Occipital lobe (tissue), 2 donors: ENCODE data around the gene WNT9A. TPM values are rescaled to one million over a fixed set of nuclear protein-coding genes. Genes with fewer than 3 reads are reported as not detected.
"Not testable (repeated sequence)": the region's sequence is repeated elsewhere in the genome, so short reads cannot be mapped to it uniquely, and the experiment has no call there.

Experiments
- DNase-seq: peaks from one replicate; lab custom pipeline; 2025; lab: John Stamatoyannopoulos, UW
- total RNA-seq: library from RNA; depleted of rRNA; stranded (reverse); fragments of >200 nt; gene quantifications from one replicate; pipeline ENCODE4 v1.2.3, GENCODE V29; 2014

WNT9A gene, protein sequence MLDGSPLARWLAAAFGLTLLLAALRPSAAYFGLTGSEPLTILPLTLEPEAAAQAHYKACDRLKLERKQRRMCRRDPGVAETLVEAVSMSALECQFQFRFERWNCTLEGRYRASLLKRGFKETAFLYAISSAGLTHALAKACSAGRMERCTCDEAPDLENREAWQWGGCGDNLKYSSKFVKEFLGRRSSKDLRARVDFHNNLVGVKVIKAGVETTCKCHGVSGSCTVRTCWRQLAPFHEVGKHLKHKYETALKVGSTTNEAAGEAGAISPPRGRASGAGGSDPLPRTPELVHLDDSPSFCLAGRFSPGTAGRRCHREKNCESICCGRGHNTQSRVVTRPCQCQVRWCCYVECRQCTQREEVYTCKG
- total RNA-seq = 1.9 TPM

DNA sequence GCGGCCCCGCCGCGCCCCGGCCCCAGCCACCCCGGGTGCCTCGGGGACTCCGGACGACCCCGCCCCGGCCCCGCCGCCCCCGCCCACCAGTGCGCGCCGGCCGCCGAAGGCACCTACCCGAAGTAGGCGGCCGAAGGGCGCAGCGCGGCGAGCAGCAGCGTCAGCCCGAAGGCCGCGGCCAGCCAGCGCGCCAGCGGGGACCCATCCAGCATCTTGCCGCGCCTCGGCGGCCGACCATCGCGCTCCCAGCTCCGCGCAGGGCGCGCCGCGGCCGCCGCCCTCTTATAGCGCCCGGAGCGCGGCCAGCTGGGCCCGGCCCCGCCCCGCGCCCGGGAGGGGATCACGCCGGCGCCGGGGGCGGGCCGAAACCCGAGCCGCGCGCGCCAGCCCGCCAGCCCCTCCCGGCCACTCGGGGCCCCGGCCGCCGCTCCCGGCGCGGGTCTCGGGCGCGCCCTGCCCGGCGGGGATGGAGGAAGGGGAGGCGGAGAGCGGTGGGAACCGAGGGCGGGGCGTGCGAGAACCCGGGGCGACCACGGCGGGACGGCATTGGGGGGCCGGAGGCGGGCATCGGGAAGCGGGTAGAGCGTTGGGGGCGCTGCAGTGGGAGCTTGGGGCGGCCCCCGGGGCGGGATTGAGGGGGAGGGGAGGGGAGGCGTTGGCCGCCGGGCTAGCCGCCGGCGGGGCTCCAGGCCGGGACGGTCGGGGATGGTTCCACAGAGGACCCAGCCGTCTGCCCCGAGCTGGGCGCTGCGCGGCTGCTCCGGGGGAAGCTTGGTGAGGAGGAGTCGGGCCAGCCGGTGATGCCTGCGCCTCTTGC is at the start of gene WNT9A:
Gene WNT9A, minus strand, starts transcription at position 257 of the 817 bp plus-strand sequence. Its CDS starts 45 bp downstream, at position 212.
- DNase-seq = no peak

DNA sequence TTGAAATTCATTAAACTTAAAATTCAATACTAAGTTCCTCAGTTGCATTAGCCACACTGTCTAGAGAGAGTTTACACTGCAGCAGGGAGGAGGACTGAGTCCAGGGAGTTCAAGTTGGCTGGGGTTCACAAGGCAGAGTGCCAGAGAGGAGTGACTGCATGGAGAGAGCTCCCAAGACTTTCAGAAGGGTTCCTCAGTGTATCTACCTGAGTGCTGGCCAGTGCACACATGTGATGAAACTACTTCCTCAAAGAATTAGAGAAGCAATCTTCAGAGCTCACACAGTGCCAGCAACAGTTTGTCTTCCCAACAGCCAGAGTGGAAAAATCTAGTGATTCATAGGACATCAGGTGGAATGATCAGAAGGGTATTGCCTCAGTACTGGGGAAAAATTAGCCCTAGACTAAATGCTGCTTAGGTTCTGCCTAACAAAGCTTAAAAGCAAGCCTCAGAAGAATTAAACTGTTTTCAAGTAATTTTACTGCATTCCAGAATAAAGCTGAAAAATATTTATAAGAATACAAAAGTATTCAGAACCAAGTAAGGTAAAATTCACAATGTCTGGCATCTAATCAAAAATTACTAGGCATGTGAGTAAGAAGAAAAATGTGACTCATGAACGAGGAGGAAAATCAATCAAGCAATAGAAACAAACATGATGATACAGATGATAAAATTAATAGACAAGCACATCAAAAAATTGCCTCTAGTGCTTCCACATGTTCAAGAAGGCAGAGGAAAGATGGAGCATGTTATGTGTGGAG is 48.6 kb upstream of the WNT9A start:
- no peak for DNase-seq

DNA sequence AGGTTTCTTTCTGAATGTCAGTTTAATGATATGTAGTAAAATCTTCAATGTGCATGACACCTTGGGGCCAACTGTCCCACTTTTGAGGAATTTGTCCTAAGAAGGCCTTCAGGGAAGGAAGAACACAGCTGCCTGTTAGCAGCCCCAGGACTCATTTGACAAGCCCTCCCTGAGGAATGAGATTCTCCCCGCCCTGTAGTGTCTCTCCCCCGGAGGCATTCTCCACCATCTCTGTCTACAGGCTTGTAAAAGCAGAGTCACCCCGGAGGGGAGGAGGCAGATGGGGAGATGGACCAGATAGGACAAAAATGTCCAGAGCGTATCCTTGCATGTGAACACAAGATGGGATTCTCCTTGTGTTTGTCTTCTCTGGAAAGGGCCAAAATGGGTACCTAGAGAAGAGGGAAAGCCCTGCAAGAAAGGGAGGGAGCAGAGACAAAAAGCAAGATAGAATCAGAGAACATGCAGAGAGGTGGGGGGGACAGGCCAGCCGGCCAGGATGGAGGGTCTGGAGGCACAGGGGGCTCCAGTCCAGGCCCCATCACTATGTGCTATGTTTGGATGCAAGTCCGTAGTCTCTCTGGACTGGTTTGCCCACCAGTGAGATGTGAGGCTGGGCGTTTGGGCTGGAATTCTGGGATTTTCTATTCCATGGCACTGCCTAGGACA is 47.0 kb upstream of the WNT9A start:
- no peak for DNase-seq

DNA sequence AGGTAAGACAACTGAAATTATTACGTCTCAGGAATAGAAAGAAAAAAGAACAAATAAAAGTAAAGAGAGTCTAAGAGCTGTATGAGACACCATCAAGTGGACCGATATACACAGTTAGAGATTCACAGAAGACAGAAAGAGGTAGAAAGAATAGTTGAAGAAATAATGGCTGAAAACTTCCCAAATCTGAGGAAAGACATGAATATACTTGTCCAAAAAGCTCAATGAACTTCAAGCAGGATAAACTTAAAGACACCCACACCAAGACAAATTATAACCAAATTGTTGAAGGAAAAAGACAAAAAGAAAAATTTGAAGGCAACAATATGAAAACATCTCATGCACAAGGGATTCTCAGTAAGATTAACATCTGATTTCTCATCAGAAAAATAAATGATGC is 39.4 kb upstream of the WNT9A start:
- DNase-seq = no peak

DNA sequence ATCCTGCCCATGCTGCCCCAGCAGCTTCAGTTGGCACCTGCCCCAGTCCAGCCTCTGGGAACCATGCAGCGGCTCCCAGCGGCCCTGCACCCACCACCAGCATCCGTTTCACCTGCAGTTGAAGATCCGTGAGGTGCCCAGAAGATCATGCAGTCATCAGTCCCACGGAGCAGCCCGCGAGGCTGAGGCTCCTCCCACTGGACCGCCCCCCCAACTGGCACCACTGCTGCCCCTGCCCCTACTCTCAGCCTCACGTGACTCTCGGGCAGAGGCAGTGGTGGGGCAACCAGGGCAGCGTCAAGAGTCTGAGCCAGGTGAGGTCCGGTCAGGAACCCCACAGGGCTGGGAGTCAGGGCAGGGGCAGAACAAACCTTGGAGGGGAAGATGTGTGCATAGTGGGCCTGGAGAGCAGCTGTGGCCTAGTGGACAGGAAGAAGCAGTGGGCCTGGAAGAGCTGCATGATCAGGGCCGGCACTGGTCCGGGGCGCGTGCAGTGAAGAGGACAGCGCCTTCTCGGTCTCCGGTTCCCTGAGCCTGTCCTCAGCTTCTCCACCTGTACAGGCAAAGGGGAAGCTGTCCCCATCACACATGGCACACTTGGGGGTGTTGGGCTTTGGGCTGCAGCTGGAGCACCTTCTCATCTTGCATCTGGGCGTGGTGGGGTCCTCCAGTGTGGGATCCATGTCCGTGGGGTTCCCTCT is 28.0 kb upstream of the WNT9A start:
- DNase-seq = not testable (repeated sequence)

DNA sequence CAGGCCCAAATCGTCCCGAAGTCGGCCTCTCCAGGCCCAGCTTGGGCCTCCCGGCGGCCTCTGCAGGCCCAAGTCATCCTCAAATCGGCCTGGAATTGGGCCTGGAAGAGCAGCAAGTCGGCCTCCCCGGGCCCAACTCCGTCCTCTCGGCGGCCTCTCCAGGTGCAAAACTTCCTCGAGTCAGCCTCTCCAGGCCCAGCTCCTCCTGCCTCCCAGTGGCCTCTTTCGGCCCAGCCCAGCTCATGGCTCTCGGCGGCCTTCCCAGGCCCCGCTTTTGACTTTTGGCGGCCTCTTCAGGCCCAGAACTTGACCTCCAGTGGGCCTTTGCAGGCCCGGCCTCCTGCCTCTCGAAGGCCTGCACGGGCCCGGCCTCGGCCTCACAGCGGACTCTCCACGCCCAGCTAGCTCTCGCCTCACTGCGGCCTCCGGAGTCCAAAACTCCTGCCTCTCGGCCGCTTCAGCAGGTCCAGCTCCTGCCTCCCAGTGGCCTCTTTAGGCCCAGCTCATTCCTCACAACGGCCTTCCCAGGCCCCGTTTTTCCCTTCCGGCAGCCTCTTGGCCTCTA is 26.1 kb upstream of the WNT9A start:
- DNase-seq = not testable (repeated sequence)

DNA sequence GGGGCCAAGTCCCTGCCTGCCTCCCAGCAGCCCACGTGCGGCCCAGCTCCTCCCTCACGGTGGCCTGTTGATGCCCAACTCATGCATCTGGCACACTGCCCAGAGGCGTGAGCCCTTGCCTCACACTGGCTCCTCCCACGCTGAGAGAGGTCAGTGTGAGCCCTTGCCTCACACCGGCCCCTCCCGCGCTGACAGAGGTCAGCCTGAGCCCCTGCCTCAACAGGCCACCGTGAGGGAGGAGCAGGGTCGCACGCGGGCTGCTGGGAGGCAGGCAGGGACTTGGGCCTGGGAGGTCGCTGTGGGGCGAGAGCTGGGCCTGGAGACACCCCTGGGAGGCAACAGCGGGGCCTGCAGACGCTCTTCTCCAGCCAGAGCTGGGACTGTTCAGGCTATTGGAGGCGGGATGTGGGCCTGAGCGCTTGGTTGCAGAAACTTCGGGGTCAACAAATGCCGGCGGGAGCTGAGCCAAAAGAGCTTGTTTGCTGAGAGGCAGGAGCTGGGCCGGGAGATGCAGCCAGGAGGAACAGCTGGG is 25.2 kb upstream of the WNT9A start:
- not testable (repeated sequence) for DNase-seq

DNA sequence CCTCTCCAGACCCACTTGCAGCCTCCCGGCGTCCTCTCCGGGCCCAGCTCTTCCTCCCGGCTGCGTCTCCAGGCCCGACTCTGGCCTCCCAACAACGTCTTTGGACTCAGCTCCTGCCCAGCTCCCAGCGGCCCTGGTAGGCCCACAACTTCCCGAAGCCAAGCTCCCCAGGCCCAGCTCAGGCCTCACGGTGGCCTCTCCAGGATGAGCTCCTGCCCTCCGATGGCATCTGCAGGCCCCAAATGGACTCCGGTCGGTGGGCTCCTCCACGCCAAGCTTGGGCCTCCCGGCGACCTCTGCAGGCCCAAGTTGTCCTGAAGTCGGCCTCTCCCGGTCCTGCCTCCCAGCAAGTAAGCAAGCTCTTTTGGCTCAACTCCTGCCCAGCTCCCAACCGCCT is 24.5 kb upstream of the WNT9A start:
- DNase-seq = not testable (repeated sequence)

DNA sequence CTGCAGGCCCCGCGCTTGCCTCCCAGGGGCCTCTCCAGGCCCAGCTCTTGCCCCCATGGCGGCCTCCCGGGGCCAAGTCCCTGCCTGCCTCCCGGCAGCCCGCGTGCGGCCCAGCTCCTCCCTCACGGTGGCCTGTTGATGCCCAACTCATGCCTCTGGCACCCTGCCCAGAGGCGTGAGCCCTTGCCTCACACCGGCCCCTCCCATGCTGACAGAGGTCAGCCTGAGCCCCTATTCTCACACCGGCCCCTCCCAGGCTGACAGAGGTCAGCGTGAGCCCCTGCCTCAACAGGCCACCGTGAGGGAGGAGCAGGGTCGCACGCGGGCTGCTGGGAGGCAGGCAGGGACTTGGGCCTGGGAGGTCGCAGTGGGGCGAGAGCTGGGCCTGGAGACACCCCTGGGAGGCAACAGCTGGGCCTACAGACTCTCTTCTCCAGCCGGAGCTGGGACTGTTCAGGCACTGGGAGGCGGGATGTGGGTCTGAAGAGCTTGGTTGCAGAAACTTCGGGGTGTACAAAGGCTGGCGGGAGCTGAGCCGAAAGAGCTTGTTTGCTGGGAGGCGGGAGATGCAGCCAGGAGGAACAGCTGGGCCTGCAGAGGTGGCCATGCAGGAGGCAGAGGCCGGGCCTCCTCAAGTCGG is 24.0 kb upstream of the WNT9A start:
- DNase-seq = not testable (repeated sequence)

DNA sequence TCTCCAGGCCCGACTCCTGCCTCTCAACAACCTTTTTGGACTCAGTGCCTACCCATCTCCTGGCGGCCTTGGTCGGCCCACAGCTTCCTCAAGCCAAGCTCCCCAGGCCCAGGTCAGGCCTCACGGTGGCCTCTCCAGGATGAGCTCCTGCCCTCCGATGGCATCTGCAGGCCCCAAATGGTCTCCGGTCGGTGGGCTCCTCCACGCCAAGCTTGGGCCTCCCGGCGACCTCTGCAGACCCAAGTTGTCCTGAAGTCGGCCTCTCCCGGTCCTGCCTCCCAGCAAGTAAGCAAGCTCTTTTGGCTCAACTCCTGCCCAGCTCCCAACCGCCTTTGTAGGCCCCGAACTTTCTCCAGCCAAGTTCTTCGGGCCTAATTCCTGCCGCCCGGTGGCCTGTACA is 23.5 kb upstream of the WNT9A start:
- not testable (repeated sequence) for DNase-seq

DNA sequence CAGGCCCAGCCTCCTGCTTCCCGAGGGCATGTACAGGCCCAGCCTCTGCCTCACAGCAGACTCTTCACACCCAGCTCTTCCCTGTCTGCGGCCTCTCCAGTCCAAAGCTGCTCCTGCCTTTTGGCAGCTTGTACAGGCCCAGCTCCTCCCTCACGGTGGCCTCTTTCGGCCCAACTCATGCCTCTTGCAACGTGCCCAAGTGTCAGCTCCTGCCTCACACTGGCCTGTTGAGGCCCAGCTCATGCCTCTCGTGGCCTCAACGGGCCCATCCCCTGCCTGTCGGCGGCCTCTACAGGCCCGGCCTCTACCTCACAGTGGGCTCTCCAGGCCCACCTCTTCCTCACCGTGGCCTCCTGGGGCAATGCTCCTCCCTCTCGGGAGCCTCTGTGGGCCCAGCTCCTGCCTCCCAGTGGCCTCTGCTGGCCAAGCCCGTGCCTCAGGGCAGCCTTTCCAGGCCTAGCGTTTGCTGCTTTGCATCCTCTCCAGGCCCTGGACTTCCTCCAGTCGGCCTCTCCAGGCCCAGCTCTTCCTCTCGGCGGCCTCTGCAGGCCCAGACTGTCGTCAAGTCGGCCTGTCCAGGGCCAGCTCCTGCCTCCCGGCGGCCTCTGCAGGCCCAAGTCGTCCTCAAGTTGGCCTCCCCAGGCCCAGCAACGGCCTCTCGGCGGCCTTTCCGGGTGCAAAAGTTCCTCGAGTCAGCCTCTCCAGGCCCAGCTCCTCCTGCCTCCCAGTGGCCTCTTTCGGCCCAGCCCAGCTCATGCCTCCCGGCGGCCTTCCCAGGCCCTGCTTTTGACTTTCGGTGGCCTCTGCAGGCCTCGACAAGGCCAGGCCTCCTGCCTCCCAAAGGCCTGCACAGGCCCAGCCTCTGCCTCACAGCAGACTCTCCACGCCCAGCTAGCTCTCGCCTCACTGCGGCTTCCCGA is 22.6 kb upstream of the WNT9A start:
- DNase-seq = not testable (repeated sequence)

DNA sequence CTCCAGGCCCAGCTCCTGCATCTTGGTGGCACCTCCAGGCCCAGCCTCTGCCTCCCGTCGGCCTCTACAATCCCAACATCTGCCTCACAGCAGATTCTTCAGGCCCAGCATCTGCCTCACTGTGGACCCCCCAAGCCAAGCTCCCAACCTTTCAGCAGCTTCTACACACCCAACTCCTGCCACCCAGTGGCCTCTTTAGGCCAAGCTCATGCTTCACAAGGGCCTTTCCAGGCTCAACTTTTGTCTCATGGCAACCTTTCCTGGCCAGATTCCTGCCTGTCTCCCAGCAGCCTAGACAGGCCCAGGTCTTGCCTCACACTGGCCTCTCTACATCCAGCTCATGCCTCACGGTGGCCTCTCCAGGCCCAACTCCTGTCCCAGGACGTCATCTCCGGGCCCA is 20.1 kb upstream of the WNT9A start:
- DNase-seq = not testable (repeated sequence)

DNA sequence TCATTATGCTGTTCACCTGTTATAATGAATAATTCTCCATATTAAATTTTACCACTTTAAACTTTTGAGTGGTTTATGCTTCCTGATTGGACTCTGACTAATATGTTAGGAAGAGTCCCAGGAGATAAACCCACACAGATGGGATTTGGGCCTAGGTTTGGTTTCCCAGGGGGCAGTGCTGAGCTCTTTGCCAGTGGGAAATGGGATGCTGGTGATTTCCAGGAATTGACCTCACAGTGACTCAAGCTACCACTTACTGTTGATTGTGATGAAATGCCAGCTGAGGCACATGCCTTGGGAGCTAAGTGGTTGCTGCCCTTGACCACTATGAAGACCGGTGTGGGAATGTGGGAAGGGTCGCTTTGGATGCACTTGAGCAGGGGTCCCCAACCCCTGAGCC is 19.0 kb upstream of the WNT9A start:
- DNase-seq = not testable (repeated sequence)

DNA sequence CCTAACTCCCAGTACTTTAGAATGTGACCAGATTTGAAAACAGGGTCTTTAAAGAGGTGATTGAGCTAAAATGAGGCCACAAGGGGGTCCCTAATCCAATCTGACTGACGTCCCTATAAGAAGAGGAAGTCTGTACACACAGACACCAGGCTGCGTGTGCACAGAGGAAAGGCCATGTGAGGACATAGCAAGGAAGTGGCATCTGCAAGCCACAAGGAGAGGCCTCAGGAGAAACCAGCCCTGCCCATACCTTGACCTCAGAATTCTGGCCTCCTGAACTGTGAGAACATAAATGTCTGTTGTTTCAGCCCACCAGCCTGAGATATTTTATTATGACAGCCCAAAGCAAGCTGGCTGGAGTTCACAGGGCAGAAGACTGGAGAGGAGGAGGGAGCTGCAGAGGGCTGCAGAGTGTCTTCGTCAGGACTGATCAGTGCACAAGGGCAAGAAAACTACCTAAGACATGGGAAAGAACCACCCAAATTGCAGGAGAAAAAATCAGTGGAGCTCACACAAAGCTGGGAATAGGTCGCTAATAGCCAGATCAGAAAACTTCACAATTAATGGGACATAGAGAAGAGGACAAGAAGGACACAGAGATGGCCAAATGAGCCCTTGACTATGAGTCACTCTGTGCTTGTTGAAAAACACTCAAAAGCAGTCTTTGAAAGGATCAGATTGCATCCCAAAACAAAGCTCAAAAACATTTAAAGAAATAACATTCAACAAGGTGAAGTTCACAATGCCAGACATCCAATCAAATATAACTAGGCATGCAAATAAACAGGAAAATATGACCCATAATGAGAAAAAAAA is 14.1 kb upstream of the WNT9A start:
- no peak for DNase-seq

DNA sequence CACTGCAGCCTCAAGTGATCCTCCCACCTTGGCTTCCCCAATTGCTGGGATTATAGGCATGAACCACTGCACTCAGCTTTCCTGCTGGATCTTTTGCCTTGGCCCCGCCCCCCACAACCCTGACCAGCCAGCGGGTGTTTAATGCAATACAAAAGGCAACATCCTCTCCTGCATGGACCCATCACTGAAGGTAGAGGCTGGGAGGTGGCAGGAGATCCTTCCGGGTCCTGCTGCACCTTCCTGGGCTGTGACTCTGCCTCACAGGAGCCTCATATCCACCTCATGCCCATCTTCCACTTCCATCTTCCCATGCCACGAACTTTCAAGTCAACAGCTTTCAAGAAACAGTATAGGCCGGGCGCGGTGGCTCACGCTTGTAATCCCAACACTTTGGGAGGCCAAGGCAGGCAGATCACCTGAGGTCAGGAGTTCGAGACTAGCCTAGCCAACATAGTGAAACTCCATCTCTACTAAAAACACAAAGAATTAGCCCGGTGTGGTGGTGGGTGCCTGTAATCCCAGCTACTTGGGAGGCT is 11.7 kb upstream of the WNT9A start:
- DNase-seq = no peak

DNA sequence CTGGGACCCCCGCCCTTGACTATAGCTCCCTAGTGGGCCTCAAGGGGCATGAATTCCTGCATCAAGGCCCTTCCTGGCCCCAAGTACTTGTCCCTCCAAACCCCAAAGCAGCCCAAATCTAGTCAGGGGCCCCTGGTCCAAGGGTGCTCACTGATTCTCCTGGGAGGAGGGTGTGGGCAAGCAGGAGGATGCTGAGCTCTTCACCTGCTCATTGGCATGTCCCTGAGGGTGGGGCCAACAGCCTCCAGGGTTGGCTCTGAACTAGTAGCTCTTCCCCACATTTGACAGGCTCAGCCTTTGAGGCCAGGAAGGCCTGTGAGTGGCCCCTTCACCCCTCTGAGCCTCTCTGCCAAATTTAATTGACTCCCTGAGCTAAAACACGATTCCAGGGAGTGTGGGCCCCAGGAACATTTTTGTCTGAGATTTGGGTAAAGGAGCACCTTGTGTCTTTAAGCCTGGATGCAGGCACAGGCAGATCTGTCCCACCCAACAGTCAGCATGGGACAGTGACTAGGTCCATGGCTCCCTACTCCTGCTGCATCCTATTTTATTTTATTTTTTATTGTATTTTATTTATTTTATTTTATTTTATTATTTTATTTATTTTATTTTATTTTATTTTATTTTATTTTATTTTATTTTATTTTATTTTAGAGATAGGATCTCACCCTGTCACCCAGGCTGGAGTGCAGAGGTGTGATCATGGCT is 11.0 kb upstream of the WNT9A start:
- no peak for DNase-seq

DNA sequence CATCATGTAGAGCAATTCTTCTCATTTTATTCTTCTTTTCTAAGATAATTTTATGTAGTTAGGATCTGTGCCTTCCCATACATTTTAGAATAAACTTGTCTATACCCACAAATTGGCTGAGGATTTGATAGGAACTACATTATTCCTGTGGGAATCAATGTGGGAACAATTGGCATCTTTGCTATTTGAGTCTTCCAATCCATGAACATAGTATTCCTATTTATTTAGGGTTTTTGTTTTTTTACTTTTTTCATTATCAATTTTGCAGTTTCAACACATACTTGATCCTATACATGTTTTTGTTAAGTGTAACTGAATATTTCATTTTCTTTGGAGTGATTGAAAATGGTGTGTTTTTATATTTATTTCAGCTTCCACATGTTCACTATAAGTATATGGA is 8.1 kb upstream of the WNT9A start:
- no peak for DNase-seq
